Activated CD4-positive, alpha-beta T cell treated with anti-CD3 and anti-CD28 coated beads, Interleukin-2, amount 10 ng/mL, durations not matched to agents 24 days and 14 days (primary cell): ENCODE measurements around the gene CHST12. TPM values are rescaled to one million over a fixed set of nuclear protein-coding genes. Genes with fewer than 3 reads are reported as not detected.

Experiments
- DNase-seq: peaks from one replicate; pipeline ENCODE4 v3.0.0; 2022
- H3K27ac Mint-ChIP-seq: one replicate; pipeline ENCODE4 v1.8.0; 2022; ENCODE audit warnings: mild to moderate bottlenecking, mixed read lengths
- H3K27me3 Mint-ChIP-seq: one replicate; pipeline ENCODE4 v1.8.0; 2022; ENCODE audit warnings: mixed read lengths
- H3K36me3 Mint-ChIP-seq: one replicate; pipeline ENCODE4 v1.8.0; 2022; ENCODE audit warnings: low read depth, mild to moderate bottlenecking, mixed read lengths
- H3K4me1 Mint-ChIP-seq: one replicate; pipeline ENCODE4 v1.8.0; 2021; ENCODE audit warnings: mixed read lengths
- H3K4me3 Mint-ChIP-seq: one replicate; pipeline ENCODE4 v1.8.0; 2022; ENCODE audit warnings: mild to moderate bottlenecking, moderate library complexity, mixed read lengths
- H3K9me3 Mint-ChIP-seq: one replicate; pipeline ENCODE4 v1.8.0; 2021; ENCODE audit warnings: mixed read lengths
- intact Hi-C: fragments of 100-400 bp; cut with micrococcal nuclease; formaldehyde crosslinking; loops from one replicate; pipeline ENCODE4 v1.15.1; 2023
- total RNA-seq: library from RNA; stranded (reverse); gene quantifications from 2 replicates; pipeline ENCODE4 v1.2.3, GENCODE V29; 2022

The CHST12 gene
- total RNA-seq, 1 donor from 2014 or later = 5.8 TPM

DNA sequence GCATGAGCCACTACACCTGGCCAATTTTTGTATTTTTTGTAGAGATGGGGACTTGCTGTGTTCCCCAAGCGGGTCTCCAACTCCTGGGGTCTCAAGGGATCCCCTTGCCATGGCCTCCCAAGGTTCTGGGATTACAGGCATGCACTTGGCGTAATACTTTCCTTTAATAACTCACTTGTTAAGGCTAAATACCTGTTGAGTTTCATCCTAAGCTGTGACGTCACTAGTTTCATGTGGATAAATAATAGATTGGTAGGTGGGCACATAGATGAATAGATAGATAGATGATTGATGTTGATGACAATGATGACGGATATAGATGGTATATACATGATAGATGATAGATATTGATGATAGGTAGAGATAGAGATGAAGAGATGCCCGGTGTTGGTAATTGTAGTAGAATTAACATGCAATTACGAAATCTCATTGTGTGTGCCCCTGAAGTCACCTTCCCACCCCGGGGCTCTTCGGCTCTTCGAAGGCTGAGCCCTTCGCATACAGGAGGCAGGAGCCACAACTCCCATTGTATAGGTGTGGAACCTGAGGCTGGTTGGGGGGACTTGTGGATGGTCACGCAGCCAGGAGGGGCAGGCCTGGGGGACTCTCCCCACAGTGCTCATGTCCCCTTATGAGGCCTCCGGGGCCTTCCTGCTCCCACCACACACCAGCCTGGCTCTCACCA is 70.2 kb downstream of the CHST12 start:
- no peaks in the 10 kb centered on the region for H3K9me3 Mint-ChIP-seq
- no peak for DNase-seq
- intact Hi-C loops = no loop called here

DNA sequence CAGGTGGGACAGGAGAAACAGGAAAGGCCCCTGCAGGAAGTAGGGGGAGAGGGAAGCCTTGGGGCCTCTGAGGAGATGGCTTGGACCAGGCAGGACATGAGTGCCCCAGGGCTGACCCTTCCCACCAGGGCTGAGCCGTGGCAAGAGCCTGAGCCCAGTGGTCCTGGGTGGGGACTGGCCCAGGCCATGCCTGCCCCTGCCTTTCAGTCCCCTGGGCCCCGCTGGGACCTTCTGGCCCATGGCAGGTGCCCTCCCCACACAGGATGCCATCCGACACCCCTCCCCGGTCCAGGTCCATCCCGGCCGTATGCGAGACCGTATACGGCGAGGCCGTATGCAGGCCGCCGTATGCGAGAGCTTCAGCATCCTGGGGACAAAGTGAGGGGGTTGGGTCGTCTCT is 70.8 kb downstream of the CHST12 start:
- peaks cover 12% of the 10 kb centered on the region for H3K27me3 Mint-ChIP-seq
- H3K9me3 Mint-ChIP-seq = no peaks in the 10 kb centered on the region

More for the DNA sequence above, 70.2 kb downstream of the CHST12 start:
- Mint-ChIP-seq H3K4me1 (peaks cover 4% of the 10 kb centered on the region), H3K36me3 (no peaks in the 10 kb centered on the region), H3K27me3 (peaks cover 14% of the 10 kb centered on the region), H3K4me3 (no peak overlapping the region), H3K27ac (no peak overlapping the region)

GRCh38 chr7:2474813-2475677 is 71.6 kb downstream of the CHST12 start:
- peaks cover 3% of the 10 kb centered on the region for H3K4me1 Mint-ChIP-seq
- no peak overlapping the region for H3K4me3 Mint-ChIP-seq
- no peaks in the 10 kb centered on the region for H3K36me3 Mint-ChIP-seq
- intact Hi-C loops = loop anchor here (5.0 kb wide), 1 partner anchor 47 kb away; no protein-coding TSS in a partner anchor
- no peaks in the 10 kb centered on the region for H3K9me3 Mint-ChIP-seq
- H3K27ac Mint-ChIP-seq = no peak overlapping the region
- DNase-seq = no peak
- peaks cover 7% of the 10 kb centered on the region for H3K27me3 Mint-ChIP-seq

More for the DNA sequence above, 70.8 kb downstream of the CHST12 start:
- Mint-ChIP-seq H3K36me3 (no peaks in the 10 kb centered on the region), H3K27ac (no peak overlapping the region), H3K4me1 (peaks cover 3% of the 10 kb centered on the region), H3K4me3 (no peak overlapping the region)
- intact Hi-C loops = no loop called here
- DNase-seq = no peak

DNA sequence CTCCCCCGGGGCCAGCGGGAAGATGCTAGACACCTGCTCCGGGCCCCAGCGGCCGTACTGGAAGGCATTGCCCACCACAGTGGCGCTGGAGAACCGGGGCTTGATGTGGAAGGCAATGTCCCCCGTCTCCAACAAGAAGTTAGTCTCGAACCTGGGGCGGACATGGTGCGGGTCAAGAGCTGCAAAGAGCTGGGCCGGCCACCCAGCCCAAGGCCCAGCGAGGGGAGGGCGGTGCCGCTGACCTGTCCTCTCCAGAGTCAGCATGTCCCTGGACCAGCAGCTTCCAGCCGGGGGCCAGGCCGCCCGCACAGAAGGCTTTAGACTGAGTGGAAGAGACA is 72.2 kb downstream of the CHST12 start:
- intact Hi-C loops = loop anchor here (5.0 kb wide), 1 partner anchor 47 kb away; no protein-coding TSS in a partner anchor
- no peak overlapping the region for H3K4me3 Mint-ChIP-seq
- H3K27ac Mint-ChIP-seq = no peak overlapping the region
- peaks cover 1% of the 10 kb centered on the region for H3K27me3 Mint-ChIP-seq
- peaks cover 3% of the 10 kb centered on the region for H3K4me1 Mint-ChIP-seq
- H3K9me3 Mint-ChIP-seq = no peaks in the 10 kb centered on the region
- no peak for DNase-seq
- no peaks in the 10 kb centered on the region for H3K36me3 Mint-ChIP-seq

DNA sequence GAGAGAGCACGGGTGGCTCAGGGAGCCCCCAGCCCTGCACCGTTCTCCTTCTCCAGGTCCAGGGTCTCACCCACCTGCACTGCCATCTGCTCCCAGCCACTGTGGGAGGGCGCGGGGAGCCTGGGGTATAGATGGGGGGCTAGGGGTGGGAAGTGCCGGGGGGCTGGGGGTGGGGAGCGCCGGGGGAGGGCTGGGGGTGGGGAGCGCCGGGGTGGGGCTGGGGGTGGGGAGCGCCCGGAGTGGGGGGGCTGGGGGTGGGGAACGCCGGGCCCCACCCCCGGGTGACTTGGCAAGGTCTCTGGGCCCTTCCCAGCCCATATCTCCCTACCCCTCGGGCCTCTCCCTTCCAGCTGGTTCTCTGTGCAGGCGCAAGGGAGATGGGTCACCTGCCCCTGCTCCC is 72.9 kb downstream of the CHST12 start, which contains the start of gene GRIFIN:
Gene GRIFIN (minus strand): TSS at position 101 of the 400 bp plus-strand sequence. CDS start 15 bp downstream, at position 86.
- no peak within 1 kb of the TSS for H3K27ac Mint-ChIP-seq
- no peak within 1 kb of the TSS for H3K4me3 Mint-ChIP-seq
- no peak for DNase-seq
- intact Hi-C loops = loop anchor here (5.0 kb wide), 1 partner anchor 46 kb away; no protein-coding TSS in a partner anchor
- H3K27me3 Mint-ChIP-seq = peaks cover 2% of the 10 kb centered on the region
- peaks cover 3% of the 10 kb centered on the region for H3K4me1 Mint-ChIP-seq
- no peaks in the 10 kb centered on the region for H3K9me3 Mint-ChIP-seq
- H3K36me3 Mint-ChIP-seq = no peaks in the 10 kb centered on the region

DNA sequence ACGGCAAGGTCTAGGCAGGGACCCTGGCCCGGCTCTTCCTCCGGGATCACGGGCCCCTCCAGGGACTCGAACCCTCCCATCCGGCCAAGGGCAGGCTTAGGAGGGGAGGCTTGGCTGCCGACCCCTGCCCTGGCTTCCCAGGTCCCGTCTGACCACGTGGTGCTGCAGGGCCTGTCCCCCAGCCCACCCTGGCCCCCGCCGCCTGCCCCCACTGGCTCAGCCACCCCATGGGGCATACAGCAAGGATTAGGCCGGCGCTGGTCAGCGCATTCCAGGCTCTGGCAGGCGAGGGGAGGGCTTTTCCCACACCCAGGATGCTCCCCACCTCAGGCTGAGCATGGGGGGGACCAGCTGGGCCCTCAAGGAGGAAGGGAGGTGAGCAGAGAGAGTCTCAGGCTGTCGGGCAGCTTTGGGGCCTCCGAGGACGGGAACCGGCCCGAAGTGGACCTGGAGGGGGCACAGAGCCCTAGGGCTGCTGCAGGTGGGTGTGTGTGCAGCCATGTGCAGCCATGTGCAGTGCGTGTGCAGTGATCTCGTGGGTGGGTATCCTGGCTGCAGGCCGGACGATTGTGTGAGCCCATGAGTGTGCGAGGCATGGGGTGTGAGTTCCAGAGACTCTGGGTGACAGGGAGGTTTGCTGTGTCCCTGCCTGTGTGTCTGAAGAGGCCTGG is 73.5 kb downstream of the CHST12 start:
- H3K9me3 Mint-ChIP-seq = no peaks in the 10 kb centered on the region
- no peak for DNase-seq
- no peak overlapping the region for H3K4me3 Mint-ChIP-seq
- H3K4me1 Mint-ChIP-seq = peaks cover 3% of the 10 kb centered on the region
- peaks cover 2% of the 10 kb centered on the region for H3K27me3 Mint-ChIP-seq
- no peaks in the 10 kb centered on the region for H3K36me3 Mint-ChIP-seq
- H3K27ac Mint-ChIP-seq = no peak overlapping the region
- intact Hi-C loops = loop anchor here (1.0 to 5.0 kb wide), 2 partner anchors 45 to 78 kb away; partner anchors contain the start of gene BRAT1

GRCh38 chr7:2477447-2478398 is 74.3 kb downstream of the CHST12 start:
- DNase-seq = peak; percentile 91
- peaks cover 3% of the 10 kb centered on the region for H3K4me1 Mint-ChIP-seq
- H3K27ac Mint-ChIP-seq = no peak overlapping the region
- intact Hi-C loops = loop anchor here (1.0 to 5.0 kb wide), 2 partner anchors 45 to 78 kb away; partner anchors contain the start of gene BRAT1
- H3K27me3 Mint-ChIP-seq = peaks cover 2% of the 10 kb centered on the region
- no peak overlapping the region for H3K4me3 Mint-ChIP-seq
- no peaks in the 10 kb centered on the region for H3K36me3 Mint-ChIP-seq
- no peaks in the 10 kb centered on the region for H3K9me3 Mint-ChIP-seq

- no peaks in the 10 kb centered on the region for H3K9me3 Mint-ChIP-seq
- peaks cover 3% of the 10 kb centered on the region for H3K4me1 Mint-ChIP-seq
- H3K36me3 Mint-ChIP-seq = no peaks in the 10 kb centered on the region
- H3K4me3 Mint-ChIP-seq = no peak overlapping the region
- no peak overlapping the region for H3K27ac Mint-ChIP-seq
- intact Hi-C loops = loop anchor here (5.0 kb wide), 1 partner anchor 44 kb away; no protein-coding TSS in a partner anchor
- DNase-seq = peak; percentile 59
- H3K27me3 Mint-ChIP-seq = peaks cover 2% of the 10 kb centered on the region
These were observed 75.0 kb downstream of the CHST12 start for GRCh38 chr7:2478399-2478785.

DNA sequence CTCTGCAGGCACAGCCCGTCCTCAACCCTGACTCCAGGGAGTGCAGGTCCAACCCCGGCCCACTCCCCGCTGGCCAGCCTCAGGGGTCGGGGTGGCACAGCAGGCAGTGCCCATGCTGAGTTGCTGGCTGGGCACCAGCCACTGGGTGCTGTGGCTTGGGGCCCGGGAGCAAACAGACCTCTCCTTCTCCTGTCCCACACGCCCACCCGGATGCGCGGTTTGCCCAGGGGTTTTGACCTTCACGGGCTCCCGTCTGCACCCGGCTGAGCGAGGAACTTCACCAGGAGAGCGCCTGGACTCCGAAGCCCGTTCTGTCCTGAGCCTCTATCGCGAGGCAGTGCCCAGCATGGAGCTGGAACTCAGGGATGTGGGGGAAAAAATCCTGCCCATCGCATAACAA is 75.4 kb downstream of the CHST12 start:
- H3K27ac Mint-ChIP-seq = no peak overlapping the region
- intact Hi-C loops = loop anchor here (5.0 kb wide), 1 partner anchor 44 kb away; no protein-coding TSS in a partner anchor
- H3K27me3 Mint-ChIP-seq = peaks cover 2% of the 10 kb centered on the region
- H3K4me1 Mint-ChIP-seq = peaks cover 3% of the 10 kb centered on the region
- H3K36me3 Mint-ChIP-seq = no peaks in the 10 kb centered on the region
- no peak overlapping the region for H3K4me3 Mint-ChIP-seq
- no peak for DNase-seq
- no peaks in the 10 kb centered on the region for H3K9me3 Mint-ChIP-seq

DNA sequence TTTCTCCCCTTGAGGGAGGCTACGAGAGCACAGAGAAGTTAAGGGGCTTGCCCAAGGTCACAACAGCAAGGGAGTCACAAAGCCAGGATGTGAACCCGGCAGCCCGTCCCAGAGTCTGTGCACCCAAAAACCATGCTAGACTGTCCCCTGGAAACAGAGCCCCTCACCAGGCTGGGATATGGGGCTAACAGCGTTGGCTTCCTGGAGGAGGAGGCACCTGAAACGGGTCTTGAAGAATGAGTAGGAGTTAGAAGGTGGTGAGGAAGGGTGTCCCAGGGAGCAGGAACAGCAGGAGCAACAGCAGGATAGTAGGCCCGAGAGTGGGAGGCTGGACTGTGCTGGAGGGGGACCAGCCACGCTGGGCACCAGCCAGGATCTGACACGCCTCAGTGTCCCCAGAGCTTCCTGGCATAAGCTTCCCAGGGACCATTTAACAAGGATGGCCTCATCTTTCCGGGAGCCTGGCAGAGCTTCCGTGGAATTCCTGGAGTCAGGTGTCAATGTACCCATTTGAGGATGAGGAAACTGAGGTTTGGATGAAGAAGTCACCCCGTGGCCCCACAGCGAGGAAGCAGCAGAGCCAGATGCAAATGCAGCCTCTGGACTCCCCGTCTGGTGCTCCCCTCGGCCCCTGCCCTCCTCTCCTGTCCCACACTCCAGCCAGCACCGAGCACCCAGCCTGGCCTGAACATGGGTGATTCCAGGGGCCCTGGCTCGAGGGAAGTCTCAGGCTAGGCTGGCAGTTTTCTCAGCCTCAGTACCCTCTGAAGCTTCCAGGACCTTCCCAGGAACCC is 76.1 kb downstream of the CHST12 start:
- Mint-ChIP-seq H3K4me3 (no peak overlapping the region), H3K9me3 (no peaks in the 10 kb centered on the region), H3K36me3 (no peaks in the 10 kb centered on the region), H3K27ac (peak overlapping the region; percentile 57), H3K27me3 (peaks cover 2% of the 10 kb centered on the region), H3K4me1 (peaks cover 3% of the 10 kb centered on the region)
- intact Hi-C loops = loop anchor here (5.0 kb wide), 1 partner anchor 43 kb away; no protein-coding TSS in a partner anchor
- DNase-seq = no peak

GRCh38 chr7:2480070-2480408 is 76.6 kb downstream of the CHST12 start:
- no peaks in the 10 kb centered on the region for H3K9me3 Mint-ChIP-seq
- H3K36me3 Mint-ChIP-seq = no peaks in the 10 kb centered on the region
- H3K27ac Mint-ChIP-seq = no peak overlapping the region
- intact Hi-C loops = no loop called here
- peaks cover 3% of the 10 kb centered on the region for H3K4me1 Mint-ChIP-seq
- DNase-seq = no peak
- H3K4me3 Mint-ChIP-seq = no peak overlapping the region
- peaks cover 3% of the 10 kb centered on the region for H3K27me3 Mint-ChIP-seq

- Mint-ChIP-seq H3K36me3 (no peaks in the 10 kb centered on the region), H3K27me3 (peaks cover 3% of the 10 kb centered on the region), H3K9me3 (no peaks in the 10 kb centered on the region), H3K4me1 (peaks cover 3% of the 10 kb centered on the region), H3K4me3 (no peak overlapping the region), H3K27ac (no peak overlapping the region)
- intact Hi-C loops = no loop called here
- no peak for DNase-seq
These were observed 77.8 kb downstream of the CHST12 start for GRCh38 chr7:2481195-2481594.
